GM19328 (cell line): ENCODE results near the gene RAB28.

Experiments
- ATAC-seq: cut with Tn5 transposase; IDR thresholded peaks from one replicate; pipeline ENCODE4 v1.9.1; 2021; ENCODE audit warnings: mild to moderate bottlenecking, moderate library complexity; ENCODE audit not compliant: unreplicated experiment

RAB28 gene

GRCh38 chr4:13384055-13384454, 100.1 kb downstream of the RAB28 start:
- ATAC-seq = no peak

GRCh38 chr4:13378973-13379759, 105.0 kb downstream of the RAB28 start:
- ATAC-seq = peak; percentile 72

- ATAC-seq = no peak
Observed at GRCh38 chr4:13371048-13371447, 113.1 kb downstream of the RAB28 start.

GRCh38 chr4:13368217-13368616, 115.9 kb downstream of the RAB28 start:
- ATAC-seq = no peak

DNA sequence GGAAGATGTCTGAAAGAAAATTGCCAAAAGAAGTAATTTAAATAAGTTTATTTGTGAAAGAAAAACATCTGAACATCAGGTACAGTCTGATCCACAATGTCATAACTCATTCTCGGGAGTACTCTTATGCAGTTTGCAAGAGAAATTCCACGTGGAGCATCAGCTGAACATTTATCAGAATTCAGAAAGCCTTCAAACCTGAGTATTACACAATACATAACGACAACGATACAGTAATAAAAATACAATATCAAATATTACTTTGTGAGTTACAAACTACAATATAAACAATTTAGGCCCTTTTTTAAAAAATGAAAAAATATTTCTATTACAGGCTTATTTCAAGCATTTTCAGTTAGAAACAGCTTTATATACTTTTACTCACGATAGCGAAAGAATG, 116.4 kb downstream of the RAB28 start:
- ATAC-seq = no peak

- ATAC-seq = no peak
Observed at GRCh38 chr4:13367244-13367643, 116.9 kb downstream of the RAB28 start.

DNA sequence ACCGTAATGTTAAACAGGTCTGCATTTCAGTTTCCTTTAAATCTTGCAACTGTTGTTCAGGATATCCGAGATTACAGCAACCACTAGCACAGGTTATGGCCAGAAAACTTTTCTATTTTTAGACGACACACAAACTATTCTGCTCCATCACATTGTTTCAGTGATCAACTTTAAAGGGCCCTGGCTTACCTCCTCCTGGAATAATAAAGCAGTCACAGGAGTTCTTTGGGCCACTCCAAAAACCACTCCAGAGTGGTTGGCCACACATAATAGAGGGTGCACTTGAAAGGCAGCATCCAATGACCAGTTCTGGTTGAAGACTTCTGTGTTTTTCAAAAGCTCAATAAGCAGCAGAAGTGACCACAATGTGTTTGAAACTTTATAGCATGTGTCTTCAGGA, 118.9 kb downstream of the RAB28 start:
- ATAC-seq = no peak

- ATAC-seq = no peak
Observed at GRCh38 chr4:13364653-13365052, 119.5 kb downstream of the RAB28 start.

DNA sequence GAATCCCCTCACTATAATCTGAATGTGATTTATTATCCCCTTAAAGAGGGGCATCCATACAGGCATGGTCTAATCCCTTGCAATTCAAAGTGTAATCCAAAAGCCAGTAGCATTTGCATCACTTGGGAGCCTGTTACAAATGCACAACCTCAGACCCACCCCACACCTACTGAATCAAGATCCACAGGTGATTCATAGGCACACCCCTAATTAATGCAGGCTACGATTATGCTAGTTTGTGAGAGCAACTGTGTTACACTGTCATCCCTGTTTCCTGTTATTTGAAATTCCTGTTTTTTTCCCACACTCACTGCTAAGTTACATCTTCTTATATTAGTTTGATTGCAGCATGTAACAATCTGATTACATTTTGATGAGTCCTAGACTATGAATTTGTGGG, 120.0 kb downstream of the RAB28 start:
- ATAC-seq = no peak

DNA sequence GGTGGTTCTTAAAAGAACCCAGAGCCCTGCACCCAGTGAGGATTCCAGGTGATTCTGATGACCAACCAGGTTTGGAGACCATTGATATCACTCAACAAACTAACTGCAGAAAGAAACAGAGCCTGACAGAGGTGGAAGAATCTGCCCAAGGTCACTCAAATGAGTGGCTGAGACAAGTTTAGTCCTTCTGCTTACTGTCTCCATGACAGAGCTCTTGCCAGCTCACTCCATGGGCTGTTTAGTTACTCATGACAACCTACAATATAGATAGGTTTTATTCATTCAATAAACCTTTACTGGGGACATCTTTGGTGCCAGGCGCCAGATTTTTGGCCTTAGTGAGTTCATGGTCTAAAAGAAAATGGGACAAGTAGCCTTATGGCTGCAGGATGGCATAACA, 124.3 kb downstream of the RAB28 start:
- ATAC-seq = no peak

- ATAC-seq = no peak
Observed at GRCh38 chr4:13355111-13355880, 128.8 kb downstream of the RAB28 start.

GRCh38 chr4:13349096-13349495, 135.0 kb downstream of the RAB28 start:
- ATAC-seq = no peak

DNA sequence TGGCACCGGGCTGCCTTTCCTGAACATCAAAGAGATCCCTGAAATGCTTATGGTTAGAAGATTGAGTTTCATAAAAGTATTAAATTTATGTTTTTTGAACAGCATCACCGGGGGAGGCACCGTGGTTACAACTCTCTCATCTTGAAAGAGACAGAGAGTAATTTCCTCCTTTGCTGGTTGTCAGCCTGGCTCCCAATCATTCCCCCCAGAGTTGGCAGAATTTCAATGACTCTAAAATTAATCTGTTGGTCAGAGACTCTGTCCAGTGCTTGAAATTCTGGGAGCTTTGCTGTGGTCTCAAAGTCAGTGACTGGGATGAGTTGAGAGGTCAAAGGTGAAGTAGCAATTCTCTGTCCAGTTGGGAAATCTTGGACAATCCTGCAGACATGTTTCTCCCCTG, 135.9 kb downstream of the RAB28 start:
- no peak for ATAC-seq

- ATAC-seq = no peak
Observed at GRCh38 chr4:13347517-13348125, 136.5 kb downstream of the RAB28 start.

- ATAC-seq = no peak
Observed at GRCh38 chr4:13344216-13344615, 139.9 kb downstream of the RAB28 start.

- ATAC-seq = no peak
Observed at GRCh38 chr4:13340672-13341071, 143.5 kb downstream of the RAB28 start.

GRCh38 chr4:13331827-13332226, 152.3 kb downstream of the RAB28 start:
- no peak for ATAC-seq

GRCh38 chr4:13329963-13330362, 154.2 kb downstream of the RAB28 start:
- ATAC-seq = no peak

GRCh38 chr4:13329340-13329850, 154.7 kb downstream of the RAB28 start:
- no peak for ATAC-seq

GRCh38 chr4:13328591-13328990, 155.5 kb downstream of the RAB28 start:
- no peak for ATAC-seq

DNA sequence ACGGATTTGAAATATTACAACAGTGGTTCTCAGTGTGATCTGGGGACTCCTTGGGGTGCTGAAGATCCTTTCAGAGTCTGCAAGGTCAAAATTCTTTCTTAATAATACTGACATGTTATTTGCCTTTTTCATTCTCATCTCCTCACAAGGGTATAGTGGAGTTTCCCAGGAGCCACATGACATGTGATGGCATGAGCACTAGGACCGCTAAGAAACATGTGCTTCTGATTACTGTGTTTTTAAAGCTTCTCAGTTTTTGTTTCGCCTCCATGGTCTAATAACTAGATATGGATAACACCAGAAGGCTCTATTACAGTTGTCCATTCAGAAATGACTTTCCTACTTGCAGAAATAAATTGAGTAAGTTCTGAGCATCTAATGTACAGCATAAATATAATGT, 156.1 kb downstream of the RAB28 start:
- no peak for ATAC-seq

DNA sequence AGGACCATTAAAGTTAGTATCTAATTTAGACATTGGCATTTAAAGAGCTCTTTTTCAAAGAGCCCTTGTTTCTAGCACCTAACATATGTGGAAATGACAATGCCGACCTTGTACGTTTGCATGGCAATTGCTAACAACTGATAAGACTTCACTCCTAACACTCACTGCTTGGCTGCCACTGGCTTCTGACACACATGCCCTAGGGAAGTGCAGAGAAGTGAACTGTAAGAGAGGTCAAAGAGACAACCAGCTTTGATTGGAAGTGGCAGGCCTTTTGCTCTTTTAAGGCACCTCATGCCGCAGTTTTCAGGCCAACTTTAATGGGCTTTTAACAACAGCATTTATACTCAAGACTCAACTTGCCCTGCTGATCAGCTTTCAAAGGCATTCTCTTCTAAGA, 158.4 kb downstream of the RAB28 start:
- no peak for ATAC-seq
